Activated CD8-positive, alpha-beta T cell treated with anti-CD3 and anti-CD28 coated beads for 36 hours (primary cell): ENCODE data around the gene NPBWR2. TPM values are rescaled to one million over a fixed set of nuclear protein-coding genes. Genes with fewer than 3 reads are reported as not detected.

Experiments
- ATAC-seq: fragments of 200-7000 bp; cut with Tn5 transposase; one replicate; pipeline ENCODE4 v1.10.0; 2021; ENCODE audit warnings: mild to moderate bottlenecking, moderate library complexity
- CTCF ChIA-PET: fragments of 350-600 bp; sonication (Branson Sonifier 250); formaldehyde crosslinking; loops from one replicate; lab custom pipeline; 2021; ENCODE audit warnings: antibody characterized with exemption; lab: Charles Lee
- POLR2A ChIA-PET: fragments of 350-600 bp; sonication (Branson Sonifier 250); formaldehyde crosslinking; loops from one replicate; lab custom pipeline; 2021; ENCODE audit warnings: antibody characterized with exemption; lab: Charles Lee
- DNase-seq: peaks from one replicate; pipeline ENCODE4 v3.0.0-alpha.2; 2020
- H3K27ac Mint-ChIP-seq: one replicate; pipeline ENCODE4 v1.8.0; 2021; ENCODE audit warnings: mild to moderate bottlenecking, mixed read lengths
- H3K27me3 Mint-ChIP-seq: one replicate; pipeline ENCODE4 v1.8.0; 2021; ENCODE audit warnings: mixed read lengths
- H3K36me3 Mint-ChIP-seq: one replicate; pipeline ENCODE4 v1.8.0; 2021; ENCODE audit warnings: low read depth, mixed read lengths
- H3K4me1 Mint-ChIP-seq: one replicate; pipeline ENCODE4 v1.8.0; 2021; ENCODE audit warnings: low read depth, mixed read lengths
- H3K4me3 Mint-ChIP-seq: one replicate; pipeline ENCODE4 v1.8.0; 2021; ENCODE audit warnings: mild to moderate bottlenecking, moderate library complexity, mixed read lengths
- H3K9me3 Mint-ChIP-seq: one replicate; pipeline ENCODE4 v1.8.0; 2021; ENCODE audit warnings: mixed read lengths
- CTCF ChIP-seq: fragments of 200-600 bp; IDR thresholded peaks from one replicate; pipeline ENCODE4 v1.8.0; 2022; ENCODE audit warnings: antibody characterized with exemption, mild to moderate bottlenecking
- intact Hi-C: fragments of 100-400 bp; cut with micrococcal nuclease; formaldehyde crosslinking; loops from one replicate; pipeline ENCODE4 v1.10.0; 2022
- total RNA-seq, 2 experiments: library from RNA; stranded (reverse); gene quantifications; one replicate each; pipeline ENCODE4 v1.2.3, GENCODE V29; 2021

NPBWR2 gene
- total RNA-seq, 2 experiments from 2014 or later: not detected

GRCh38 chr20:64069209-64069613 lies 38.2 kb downstream of the NPBWR2 start:
- Mint-ChIP-seq H3K36me3 (peaks cover 2% of the 10 kb centered on the region), H3K27ac (no peak overlapping the region), H3K9me3 (no peaks in the 10 kb centered on the region), H3K4me3 (no peak overlapping the region), H3K4me1 (peaks cover 29% of the 10 kb centered on the region), H3K27me3 (no peaks in the 10 kb centered on the region)
- ATAC-seq: no peak
- ChIA-PET POLR2A (interaction anchor here (2.8 kb wide), 1 partner anchor 10 kb away, joined by 15 read pairs; the partner anchor contains the start of genes OPRL1 and RGS19), CTCF (interaction anchor here (0.7 to 1.6 kb wide), 7 partner anchors 9 to 532 kb away, joined by 3 to 5 read pairs (median 3); partner anchors contain the start of genes OPRL1, PRPF6 and PTK6)
- no peak for TF ChIP-seq CTCF
- intact Hi-C loops: loop anchor here (10.0 kb wide), 1 partner anchor 94 kb away; the partner anchor contains the start of gene SAMD10
- DNase-seq: no peak

- ChIA-PET CTCF (interaction anchor here (1.1 to 1.6 kb wide), 3 partner anchors 8 to 17 kb away, joined by 3 to 5 read pairs (median 4); no protein-coding TSS in a partner anchor), POLR2A (interaction anchor here (0.7 to 2.8 kb wide), 2 partner anchors 11 to 17 kb away, joined by 3 to 15 read pairs; partner anchors contain the start of genes OPRL1 and RGS19)
- H3K9me3 Mint-ChIP-seq: no peaks in the 10 kb centered on the region
- TF ChIP-seq CTCF: no peak
- no peak overlapping the region for H3K4me3 Mint-ChIP-seq
- H3K36me3 Mint-ChIP-seq: peaks cover 2% of the 10 kb centered on the region
- H3K4me1 Mint-ChIP-seq: peaks cover 35% of the 10 kb centered on the region
- no peak overlapping the region for H3K27ac Mint-ChIP-seq
- DNase-seq: no peak
- intact Hi-C loops: loop anchor here (10.0 kb wide), 1 partner anchor 94 kb away; the partner anchor contains the start of gene SAMD10
- no peak for ATAC-seq
- H3K27me3 Mint-ChIP-seq: no peaks in the 10 kb centered on the region
Observed at GRCh38 chr20:64068386-64069208, 38.8 kb downstream of the NPBWR2 start.

DNA sequence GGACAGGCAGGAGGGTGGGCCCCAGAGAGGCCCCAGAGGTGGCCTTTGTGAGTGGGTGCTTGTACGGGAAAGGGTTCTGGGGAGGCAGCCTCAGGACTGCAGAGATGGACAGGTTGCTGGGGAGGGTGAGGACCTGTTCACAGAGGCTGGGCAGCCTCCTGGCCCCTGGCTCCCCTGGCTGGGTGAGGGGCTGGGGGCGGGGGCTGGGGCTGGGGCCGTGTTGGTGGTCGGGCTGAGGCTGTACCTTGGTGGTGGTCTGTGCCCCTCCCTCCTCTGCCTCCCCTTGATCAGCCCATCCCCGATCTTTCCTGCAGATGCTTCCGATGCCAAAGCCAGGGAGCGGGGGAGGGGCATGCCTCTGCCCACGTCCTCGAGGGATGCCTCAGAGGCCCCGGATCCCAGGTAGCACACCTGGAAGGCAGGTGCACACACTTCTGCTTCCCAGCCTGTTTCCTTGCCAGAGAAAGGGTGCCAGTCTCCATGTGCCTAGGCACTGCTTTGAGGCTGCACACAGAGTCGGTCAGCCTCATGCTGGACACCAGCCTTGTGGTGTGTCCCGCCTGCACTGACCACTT lies 39.5 kb downstream of the NPBWR2 start:
- intact Hi-C loops: loop anchor here (10.0 kb wide), 1 partner anchor 93 kb away; the partner anchor contains the start of gene SAMD10
- ChIA-PET CTCF (no interaction called here), POLR2A (interaction anchor here (0.7 to 2.8 kb wide), 3 partner anchors 12 to 16 kb away, joined by 3 to 15 read pairs (median 4); partner anchors contain the start of genes OPRL1 and RGS19)
- Mint-ChIP-seq H3K4me1 (peaks cover 35% of the 10 kb centered on the region), H3K9me3 (no peaks in the 10 kb centered on the region), H3K4me3 (no peak overlapping the region), H3K36me3 (no peaks in the 10 kb centered on the region), H3K27me3 (no peaks in the 10 kb centered on the region), H3K27ac (peak overlapping the region; percentile 30)
- no peak for ATAC-seq
- no peak for DNase-seq
- TF ChIP-seq CTCF: no peak

GRCh38 chr20:64067005-64067632 lies 40.2 kb downstream of the NPBWR2 start:
- Mint-ChIP-seq H3K27ac (no peak overlapping the region), H3K4me1 (peaks cover 35% of the 10 kb centered on the region), H3K27me3 (no peaks in the 10 kb centered on the region), H3K4me3 (no peak overlapping the region), H3K36me3 (no peaks in the 10 kb centered on the region), H3K9me3 (no peaks in the 10 kb centered on the region)
- ChIA-PET POLR2A (interaction anchor here (0.7 to 1.9 kb wide), 5 partner anchors 9 to 79 kb away, joined by 3 to 7 read pairs (median 4); partner anchors contain the start of genes OPRL1 and RGS19), CTCF (interaction anchor here (1.0 to 1.2 kb wide), 2 partner anchors 8 to 16 kb away, joined by 4 to 5 read pairs; no protein-coding TSS in a partner anchor)
- ATAC-seq: no peak
- intact Hi-C loops: loop anchor here (10.0 kb wide), 1 partner anchor 92 kb away; the partner anchor contains the start of gene SAMD10
- TF ChIP-seq CTCF: no peak
- no peak for DNase-seq
